Brain microvascular endothelial cell (primary cell): ENCODE results near the gene LTK.

ENCODE experiments used
- DNase-seq: peaks from one replicate; pipeline ENCODE4 v3.0.0-alpha.2; 2020
- H3K27ac ChIP-seq: fragments of 250-450 bp; sonication (Bioruptor Pico); 2 replicates; pipeline ENCODE4 v1.5.1; 2020; ENCODE audit warnings: mild to moderate bottlenecking, moderate library complexity
- H3K27me3 ChIP-seq: fragments of 250-450 bp; sonication (Bioruptor Pico); replicated peaks from 2 replicates; pipeline ENCODE4 v1.5.1; 2020; ENCODE audit warnings: mild to moderate bottlenecking
- H3K36me3 ChIP-seq: fragments of 250-450 bp; sonication (Bioruptor Pico); replicated peaks from 2 replicates; pipeline ENCODE4 v1.5.1; 2020; ENCODE audit warnings: mild to moderate bottlenecking
- H3K4me3 ChIP-seq: 2 replicates; pipeline ENCODE4 v1.5.1; 2011; ENCODE audit warnings: low read depth, mild to moderate bottlenecking, control low read depth, low read length, moderate library complexity
- CTCF ChIP-seq: IDR thresholded peaks from 2 replicates; pipeline ENCODE4 v1.5.1; 2011; ENCODE audit warnings: low read depth, mild to moderate bottlenecking, moderate library complexity, low read length, control low read depth, inconsistent platforms; ENCODE audit errors: missing control alignments
- in situ Hi-C: cut with HindIII; loops from 2 replicates; pipeline ENCODE4 v1.10.0; 2017; ENCODE audit warnings: low sequenced_read_pairs, low pct_ligation_motif_present

The LTK gene

GRCh38 chr15:41560572-41560874, 46.9 kb upstream of the LTK start:
- Histone ChIP-seq H3K36me3 (no peaks in the 10 kb centered on the region), H3K27ac (no peak overlapping the region), H3K27me3 (no peaks in the 10 kb centered on the region), H3K4me3 (no peak overlapping the region)
- no peak for TF ChIP-seq CTCF
- in situ Hi-C loops = no loop called here
- DNase-seq = no peak

- Histone ChIP-seq H3K4me3 (peak overlapping the region; percentile 59), H3K27ac (no peak overlapping the region), H3K27me3 (no peaks in the 10 kb centered on the region), H3K36me3 (no peaks in the 10 kb centered on the region)
- DNase-seq = no peak
- in situ Hi-C loops = no loop called here
- TF ChIP-seq CTCF = no peak
These were observed 45.7 kb upstream of the LTK start for GRCh38 chr15:41559239-41559782.

- no peak for TF ChIP-seq CTCF
- peak within 1 kb of the TSS; percentile 59 for H3K4me3 ChIP-seq
- H3K27me3 ChIP-seq = no peaks in the 10 kb centered on the region
- peak; percentile 29 for DNase-seq
- no peak within 1 kb of the TSS for H3K27ac ChIP-seq
- no peaks in the 10 kb centered on the region for H3K36me3 ChIP-seq
- in situ Hi-C loops = no loop called here
These were observed 45.0 kb upstream of the LTK start, which contains the start of gene TYRO3 for GRCh38 chr15:41558400-41559238. TSS of gene TYRO3 (plus strand) at chr15:41559212. CDS start at chr15:41559258, 46 bp downstream.

GRCh38 chr15:41557673-41558399, 44.2 kb upstream of the LTK start:
- Histone ChIP-seq H3K27ac (no peak overlapping the region), H3K27me3 (no peaks in the 10 kb centered on the region), H3K4me3 (peak overlapping the region; percentile 59), H3K36me3 (no peaks in the 10 kb centered on the region)
- peak; percentile 47 for DNase-seq
- peak; percentile 96 for TF ChIP-seq CTCF
- in situ Hi-C loops = no loop called here

GRCh38 chr15:41556677-41557076, 43.0 kb upstream of the LTK start:
- H3K27ac ChIP-seq = no peak overlapping the region
- H3K36me3 ChIP-seq = no peaks in the 10 kb centered on the region
- H3K4me3 ChIP-seq = no peak overlapping the region
- no peaks in the 10 kb centered on the region for H3K27me3 ChIP-seq
- no peak for TF ChIP-seq CTCF
- in situ Hi-C loops = no loop called here
- no peak for DNase-seq
